Astrocyte of the spinal cord (primary cell): ENCODE data around the gene CRYZL1.

Experiments used
- DNase-seq: peaks from one replicate; pipeline ENCODE4 v3.0.0; 2011; ENCODE audit warnings: low read depth, low spot score
- H3K4me3 ChIP-seq: 2 replicates; pipeline ENCODE4 v1.5.1; 2011; ENCODE audit warnings: low read depth, mild to moderate bottlenecking, low read length, moderate library complexity
- CTCF ChIP-seq: IDR thresholded peaks from 2 replicates; pipeline ENCODE4 v1.5.1; 2012; ENCODE audit warnings: low read depth, mild to moderate bottlenecking, low read length, inconsistent platforms
- in situ Hi-C: cut with HindIII; loops from 2 replicates; pipeline ENCODE4 v1.10.0; 2017; ENCODE audit warnings: low sequenced_read_pairs

CRYZL1 gene

GRCh38 chr21:33673473-33673872 lies 31.9 kb upstream of the CRYZL1 start:
- no peak overlapping the region for H3K4me3 ChIP-seq
- no peak for TF ChIP-seq CTCF
- no peak for DNase-seq
- in situ Hi-C loops = no loop called here

DNA sequence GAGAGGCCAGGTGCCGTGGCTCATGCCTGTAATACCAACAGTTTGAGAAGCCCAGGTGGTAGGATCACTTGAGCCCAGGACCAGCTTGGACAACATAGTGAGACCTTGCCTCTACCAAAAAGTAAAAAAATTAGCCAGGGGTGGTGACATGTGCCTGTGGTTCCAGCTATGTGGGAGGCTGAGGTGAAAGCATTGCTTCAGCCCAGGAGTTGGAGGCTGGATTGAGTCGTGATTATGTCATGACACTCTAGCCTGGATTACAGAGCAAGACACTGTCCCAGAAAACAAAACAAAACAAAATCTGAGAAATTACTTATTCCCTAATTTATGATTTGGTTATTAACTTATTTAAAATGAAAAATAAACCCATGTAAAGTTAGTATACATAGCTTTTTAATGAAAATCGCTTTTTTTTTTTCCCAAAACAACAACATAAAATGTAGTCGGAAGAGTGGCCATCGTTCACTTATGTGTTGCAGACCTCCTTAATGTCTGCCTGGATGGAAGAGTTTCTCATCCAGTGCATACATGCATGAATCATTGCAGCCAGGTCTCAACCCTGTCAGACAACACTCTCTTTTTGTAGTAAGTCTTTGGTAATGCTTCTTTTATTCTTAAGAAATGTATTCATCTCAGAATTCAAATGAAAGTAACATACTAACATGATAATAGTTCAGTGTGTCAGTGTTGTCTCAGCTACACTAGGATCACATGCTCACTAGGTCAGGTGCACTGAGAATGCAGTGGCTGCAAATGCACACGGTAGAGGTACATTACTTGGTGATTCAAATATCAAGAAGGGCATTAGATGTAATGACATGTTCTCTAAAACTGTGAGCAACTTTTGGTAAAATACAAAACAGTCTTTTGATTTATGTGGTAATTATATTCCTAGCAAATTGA lies 28.8 kb upstream of the CRYZL1 start:
- H3K4me3 ChIP-seq = no peak overlapping the region
- DNase-seq = no peak
- no peak for TF ChIP-seq CTCF
- in situ Hi-C loops = no loop called here

- no peak for TF ChIP-seq CTCF
- DNase-seq = no peak
- no peak overlapping the region for H3K4me3 ChIP-seq
- in situ Hi-C loops = no loop called here
Measured at GRCh38 chr21:33668620-33669019, 27.1 kb upstream of the CRYZL1 start.

GRCh38 chr21:33668180-33668579 lies 26.6 kb upstream of the CRYZL1 start:
- no peak for TF ChIP-seq CTCF
- no peak for DNase-seq
- in situ Hi-C loops = no loop called here
- H3K4me3 ChIP-seq = no peak overlapping the region

DNA sequence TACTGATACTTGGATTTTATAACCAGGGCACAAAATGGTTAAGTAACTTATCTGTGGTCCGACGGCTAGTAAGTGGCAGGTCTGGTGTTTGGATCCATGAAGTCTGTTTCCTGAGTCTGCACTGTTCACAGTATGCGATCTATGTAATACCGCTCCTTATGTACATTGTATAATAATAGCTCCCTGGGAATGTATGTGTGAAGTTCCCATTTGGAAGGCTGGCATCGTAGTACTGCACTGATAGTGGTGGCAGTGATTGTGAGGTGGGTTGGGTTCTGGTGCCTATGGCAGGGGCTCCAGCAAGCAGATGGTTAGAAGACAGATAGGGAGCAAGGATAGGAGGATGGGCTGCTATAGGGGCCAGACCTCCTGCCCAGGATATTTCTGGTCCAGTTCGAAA lies 26.1 kb upstream of the CRYZL1 start:
- DNase-seq = no peak
- in situ Hi-C loops = no loop called here
- H3K4me3 ChIP-seq = no peak overlapping the region
- no peak for TF ChIP-seq CTCF

DNA sequence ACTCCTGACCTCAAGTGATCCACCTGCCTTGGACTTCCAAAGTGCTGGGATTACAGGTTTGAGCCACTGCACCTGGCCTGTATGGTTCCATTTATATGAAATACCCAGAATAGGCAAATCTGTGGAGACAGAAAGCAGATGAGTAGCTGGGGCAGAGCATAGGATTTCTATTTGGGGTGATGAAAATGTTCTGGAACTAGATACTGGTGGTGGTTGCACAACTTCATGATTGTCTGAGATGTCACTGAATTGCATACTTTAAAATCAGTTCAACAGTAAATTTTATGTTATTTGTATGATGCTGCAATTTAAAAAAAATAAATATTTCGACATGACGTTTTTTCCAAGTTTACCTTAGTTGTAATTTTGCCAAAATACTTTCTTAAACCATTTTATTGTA lies 24.6 kb upstream of the CRYZL1 start:
- DNase-seq = no peak
- no peak overlapping the region for H3K4me3 ChIP-seq
- no peak for TF ChIP-seq CTCF
- in situ Hi-C loops = no loop called here
